Calu3 (cell line): Measurements from ENCODE around the gene GJA5. TPM values are rescaled to one million over a fixed set of nuclear protein-coding genes. Genes with fewer than 3 reads are reported as not detected.

Source experiments
- BruUV-seq: library from RNA; stranded (reverse); fragments of 400-500 nt; replicated peaks from 2 replicates; lab custom pipeline; 2021; lab: Mats Ljungman, UMichigan
- CTCF ChIA-PET: fragments of 300-600 bp; sonication (Branson Sonifier 250); formaldehyde crosslinking; loops from one replicate; lab custom pipeline; 2022; ENCODE audit warnings: antibody characterized with exemption; lab: Charles Lee
- DNase-seq: peaks from one replicate; pipeline ENCODE4 v3.0.0; 2022
- H3K27ac Mint-ChIP-seq: one replicate; pipeline ENCODE4 v1.8.0; 2022; ENCODE audit warnings: mixed read lengths; ENCODE audit not compliant: unreplicated experiment
- H3K27me3 Mint-ChIP-seq: one replicate; pipeline ENCODE4 v1.8.0; 2022; ENCODE audit warnings: mixed read lengths; ENCODE audit not compliant: unreplicated experiment
- H3K36me3 Mint-ChIP-seq: one replicate; pipeline ENCODE4 v1.8.0; 2022; ENCODE audit warnings: mild to moderate bottlenecking, moderate library complexity, mixed read lengths; ENCODE audit not compliant: insufficient read depth, unreplicated experiment
- H3K4me1 Mint-ChIP-seq: one replicate; pipeline ENCODE4 v1.8.0; 2022; ENCODE audit warnings: mild to moderate bottlenecking, low read depth, mixed read lengths; ENCODE audit not compliant: unreplicated experiment
- H3K4me3 Mint-ChIP-seq: one replicate; pipeline ENCODE4 v1.8.0; 2022; ENCODE audit warnings: mild to moderate bottlenecking, low read depth, moderate library complexity, mixed read lengths; ENCODE audit not compliant: unreplicated experiment
- H3K9me3 Mint-ChIP-seq: one replicate; pipeline ENCODE4 v1.8.0; 2022; ENCODE audit warnings: low read depth, mixed read lengths; ENCODE audit not compliant: unreplicated experiment
- CTCF ChIP-seq: fragments of 200-600 bp; IDR thresholded peaks from one replicate; pipeline ENCODE4 v1.8.0; 2022; ENCODE audit warnings: antibody characterized with exemption; ENCODE audit not compliant: unreplicated experiment
- intact Hi-C: fragments of 100-400 bp; cut with micrococcal nuclease; formaldehyde crosslinking; loops from one replicate; pipeline ENCODE4 v1.10.0; 2022; ENCODE audit not compliant: unreplicated experiment
- total RNA-seq: library from RNA; stranded (reverse); gene quantifications from 2 replicates; pipeline ENCODE4 v1.2.3, GENCODE V29; 2022

The GJA5 gene
- total RNA-seq, 1 experiment from 2014 or later = not detected

- Mint-ChIP-seq H3K9me3 (peaks cover 3% of the 10 kb centered on the region), H3K27ac (no peak overlapping the region), H3K4me3 (no peak overlapping the region), H3K27me3 (no peaks in the 10 kb centered on the region), H3K4me1 (no peaks in the 10 kb centered on the region), H3K36me3 (no peaks in the 10 kb centered on the region)
- BruUV-seq = no TSS peak
- no peak for DNase-seq
- intact Hi-C loops = loop anchor here (5.0 kb wide), 1 partner anchor 123 kb away; no protein-coding TSS in a partner anchor
- CTCF ChIA-PET = interaction anchor here (0.5 to 1.0 kb wide), 3 partner anchors 47 to 184 kb away, joined by 3 to 4 read pairs (median 3); no protein-coding TSS in a partner anchor
- TF ChIP-seq CTCF = no peak
These were observed 31.1 kb downstream of the GJA5 start for GRCh38 chr1:147729315-147729714.

- no TSS peak for BruUV-seq
- H3K27me3 Mint-ChIP-seq = no peaks in the 10 kb centered on the region
These were observed 34.2 kb downstream of the GJA5 start for GRCh38 chr1:147726168-147726567.

GRCh38 chr1:147725685-147726084 lies 34.7 kb downstream of the GJA5 start:
- H3K27me3 Mint-ChIP-seq = no peaks in the 10 kb centered on the region
- BruUV-seq = no TSS peak
- no peaks in the 10 kb centered on the region for H3K36me3 Mint-ChIP-seq
- no peak for DNase-seq
- no peaks in the 10 kb centered on the region for H3K9me3 Mint-ChIP-seq
- intact Hi-C loops = loop anchor here (5.0 kb wide), 1 partner anchor 127 kb away; no protein-coding TSS in a partner anchor
- no peak overlapping the region for H3K4me3 Mint-ChIP-seq
- TF ChIP-seq CTCF = no peak
- peaks cover 33% of the 10 kb centered on the region for H3K4me1 Mint-ChIP-seq
- H3K27ac Mint-ChIP-seq = no peak overlapping the region
- CTCF ChIA-PET = no interaction called here

More at GRCh38 chr1:147726168-147726567, 34.2 kb downstream of the GJA5 start:
- H3K9me3 Mint-ChIP-seq = no peaks in the 10 kb centered on the region
- no peak for TF ChIP-seq CTCF
- intact Hi-C loops = loop anchor here (5.0 kb wide), 1 partner anchor 126 kb away; no protein-coding TSS in a partner anchor
- no peaks in the 10 kb centered on the region for H3K36me3 Mint-ChIP-seq
- no peak overlapping the region for H3K4me3 Mint-ChIP-seq
- DNase-seq = no peak
- H3K4me1 Mint-ChIP-seq = peaks cover 28% of the 10 kb centered on the region
- H3K27ac Mint-ChIP-seq = no peak overlapping the region
- CTCF ChIA-PET = no interaction called here

DNA sequence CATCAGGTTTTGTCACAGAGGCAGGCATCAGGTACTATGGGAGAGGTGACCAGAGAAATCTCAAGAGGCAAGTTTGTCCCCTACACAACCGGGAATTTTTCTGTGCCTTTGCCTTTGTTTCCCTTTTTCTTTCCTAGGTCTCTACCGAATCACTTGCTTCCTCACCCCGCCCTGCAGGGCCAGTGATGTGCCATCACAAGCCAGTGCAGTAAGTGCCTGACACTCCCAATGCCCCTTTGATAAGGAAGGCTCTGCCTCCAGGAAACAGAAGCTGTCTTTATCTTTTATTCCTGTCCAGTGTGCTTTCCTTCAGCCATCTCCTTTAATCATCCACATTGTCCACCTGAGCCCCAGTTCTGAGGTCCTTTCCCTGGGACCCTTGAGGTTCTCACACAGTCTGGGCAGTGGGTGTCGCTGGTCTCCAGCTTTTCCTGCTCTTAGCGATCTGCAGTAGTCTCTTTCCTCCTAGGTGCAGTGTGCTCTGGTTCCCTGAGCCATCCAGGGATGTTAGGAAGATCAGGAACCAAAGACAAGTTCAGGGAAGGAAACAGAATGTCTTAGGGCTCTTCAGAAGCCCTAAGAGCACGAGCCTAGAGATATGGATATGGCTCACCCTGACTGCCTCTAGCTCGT lies 36.6 kb downstream of the GJA5 start:
- H3K4me1 Mint-ChIP-seq = peaks cover 47% of the 10 kb centered on the region
- DNase-seq = peak; percentile 74
- H3K9me3 Mint-ChIP-seq = no peaks in the 10 kb centered on the region
- CTCF ChIA-PET = interaction anchor here (2.2 to 5.3 kb wide), 2 partner anchors 166 to 169 kb away, joined by 13 to 29 read pairs; no protein-coding TSS in a partner anchor
- peak overlapping the region; percentile 1 for H3K27ac Mint-ChIP-seq
- intact Hi-C loops = loop anchor here (1.0 kb wide), 1 partner anchor 166 kb away; no protein-coding TSS in a partner anchor
- BruUV-seq = no TSS peak
- no peak for TF ChIP-seq CTCF
- H3K36me3 Mint-ChIP-seq = no peaks in the 10 kb centered on the region
- H3K4me3 Mint-ChIP-seq = no peak overlapping the region
- no peaks in the 10 kb centered on the region for H3K27me3 Mint-ChIP-seq
